AML-193 (cell line): ENCODE data around the gene TBC1D9B.

Experiments
- DNase-seq, 2 experiments: peaks; one replicate each; lab custom pipeline; 2025; lab: John Stamatoyannopoulos, UW

TBC1D9B gene

DNA sequence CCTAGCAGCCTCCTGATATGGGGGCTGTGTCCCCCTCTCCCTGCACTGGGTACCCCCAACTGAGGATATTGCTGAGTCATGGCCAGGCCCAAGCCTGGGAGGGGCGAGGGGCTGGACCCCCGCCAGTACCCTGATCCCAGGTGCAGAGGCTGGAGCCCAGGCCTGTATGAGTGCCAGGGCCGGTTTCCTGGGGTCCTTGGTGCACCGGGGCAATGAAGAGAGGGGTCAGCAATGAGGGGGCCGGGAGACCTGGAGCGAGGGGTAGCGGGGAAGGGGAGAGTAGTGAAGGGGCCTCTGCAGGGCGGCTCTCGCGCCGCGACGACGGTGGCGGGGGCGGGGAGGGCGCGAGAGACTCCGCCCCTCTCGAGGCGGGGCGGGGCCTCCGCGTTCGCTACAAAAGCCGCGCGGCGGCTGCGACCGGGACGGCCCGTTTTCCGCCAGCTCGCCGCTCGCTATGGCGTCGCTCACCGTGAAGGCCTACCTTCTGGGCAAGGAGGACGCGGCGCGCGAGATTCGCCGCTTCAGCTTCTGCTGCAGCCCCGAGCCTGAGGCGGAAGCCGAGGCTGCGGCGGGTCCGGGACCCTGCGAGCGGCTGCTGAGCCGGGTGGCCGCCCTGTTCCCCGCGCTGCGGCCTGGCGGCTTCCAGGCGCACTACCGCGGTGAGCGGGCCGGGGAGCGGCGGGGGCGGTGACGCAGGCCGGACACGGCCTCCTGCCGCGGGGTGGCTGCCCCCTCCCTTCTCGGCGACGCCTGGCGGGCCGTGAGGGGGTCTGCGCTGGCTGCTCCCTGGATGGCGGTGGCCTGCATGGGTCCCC is 87.0 kb downstream of the TBC1D9B start, which contains the start of gene SQSTM1:
Gene SQSTM1 (plus strand): TSS at position 423 of the 815 bp plus-strand sequence. CDS start 32 bp downstream, at position 455.
- peak; percentile 34 to 42 for DNase-seq

DNA sequence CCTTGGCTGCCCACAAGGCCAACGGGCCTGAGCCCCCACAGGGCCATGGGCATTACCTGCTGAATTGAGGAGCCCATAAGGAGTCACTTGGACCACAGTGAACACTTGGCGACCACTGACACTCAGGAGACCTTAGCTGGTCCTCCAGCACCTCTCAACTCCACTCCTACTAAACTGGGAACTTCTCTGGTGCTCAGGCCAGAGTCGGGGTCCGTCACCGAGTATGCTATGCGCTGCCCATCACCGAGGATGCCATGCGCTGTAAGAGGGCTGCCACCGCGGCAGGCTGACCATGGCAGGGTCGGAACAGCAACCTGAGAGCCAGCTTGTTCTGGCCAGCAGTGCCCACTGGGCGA is 87.6 kb downstream of the TBC1D9B start:
- no peak for DNase-seq

DNA sequence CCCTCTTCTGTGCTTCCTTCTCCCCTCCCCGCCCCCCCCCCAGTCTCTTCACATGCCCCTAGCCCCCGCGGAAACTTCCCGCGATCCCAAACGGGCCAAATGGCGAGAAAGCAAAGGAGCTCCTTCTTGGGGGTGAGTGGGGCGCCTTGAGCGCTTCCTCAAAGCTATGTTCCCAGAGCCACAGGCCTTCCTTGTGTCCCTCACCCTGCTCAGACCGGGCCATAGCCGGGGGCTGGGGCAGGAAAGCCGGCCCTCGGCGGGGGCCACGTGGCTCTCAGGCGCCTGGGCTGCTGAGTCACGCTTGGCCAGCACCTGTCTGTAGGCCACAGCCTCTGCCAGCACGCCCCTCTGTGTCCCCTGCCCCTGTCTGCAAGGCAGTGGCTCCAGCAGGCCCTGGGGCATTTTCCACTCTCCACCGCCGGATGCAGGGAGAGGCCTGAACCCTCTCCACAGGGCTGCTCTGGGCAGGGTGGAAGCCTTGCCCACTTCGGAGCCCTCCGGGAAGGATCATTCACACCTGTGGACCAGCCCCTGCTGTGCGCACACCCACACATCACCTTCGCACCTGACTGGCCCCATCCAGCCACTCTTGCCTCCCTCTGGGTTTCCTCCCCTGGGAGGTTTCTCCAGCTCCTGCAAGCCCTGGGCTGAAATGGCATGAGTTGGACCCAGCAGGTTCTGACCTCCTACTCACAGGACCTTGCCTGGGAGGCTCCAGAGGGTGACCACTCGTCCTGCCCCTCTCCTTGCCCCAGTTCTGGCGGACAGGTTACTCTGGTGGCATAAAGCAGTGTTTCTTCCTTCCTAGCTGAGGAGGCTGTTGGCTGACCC is 88.2 kb downstream of the TBC1D9B start:
- peak in 1 of 2 experiments; percentile 30 for DNase-seq

DNA sequence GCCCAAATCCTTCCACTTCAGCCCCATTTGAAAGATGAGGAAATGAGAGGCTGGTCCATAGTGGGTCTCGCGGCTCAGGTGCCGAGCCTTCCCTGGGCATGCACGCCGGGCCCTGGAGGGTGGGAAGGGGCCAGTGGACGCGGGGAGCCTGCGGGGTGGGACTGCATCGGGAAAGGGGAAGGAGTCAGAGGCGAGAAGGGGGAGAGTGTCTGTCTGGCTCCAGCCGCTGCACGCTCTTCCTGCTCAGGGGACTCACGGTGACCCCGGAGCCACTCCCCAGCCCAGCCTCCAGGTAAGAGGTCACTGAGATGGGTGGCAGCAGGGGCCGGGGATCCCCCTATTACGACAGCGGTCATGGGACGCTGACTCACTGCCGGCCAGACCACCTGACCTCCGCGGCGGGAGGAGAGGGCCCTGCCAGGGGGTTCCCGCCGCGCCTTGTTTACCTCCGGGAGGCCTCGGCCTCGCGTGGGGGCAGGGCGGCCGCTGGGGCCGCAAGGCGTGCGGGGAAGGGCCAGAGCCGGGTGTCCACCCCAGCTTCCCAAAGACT is 88.9 kb downstream of the TBC1D9B start:
- peak; percentile 77 to 86 for DNase-seq

DNA sequence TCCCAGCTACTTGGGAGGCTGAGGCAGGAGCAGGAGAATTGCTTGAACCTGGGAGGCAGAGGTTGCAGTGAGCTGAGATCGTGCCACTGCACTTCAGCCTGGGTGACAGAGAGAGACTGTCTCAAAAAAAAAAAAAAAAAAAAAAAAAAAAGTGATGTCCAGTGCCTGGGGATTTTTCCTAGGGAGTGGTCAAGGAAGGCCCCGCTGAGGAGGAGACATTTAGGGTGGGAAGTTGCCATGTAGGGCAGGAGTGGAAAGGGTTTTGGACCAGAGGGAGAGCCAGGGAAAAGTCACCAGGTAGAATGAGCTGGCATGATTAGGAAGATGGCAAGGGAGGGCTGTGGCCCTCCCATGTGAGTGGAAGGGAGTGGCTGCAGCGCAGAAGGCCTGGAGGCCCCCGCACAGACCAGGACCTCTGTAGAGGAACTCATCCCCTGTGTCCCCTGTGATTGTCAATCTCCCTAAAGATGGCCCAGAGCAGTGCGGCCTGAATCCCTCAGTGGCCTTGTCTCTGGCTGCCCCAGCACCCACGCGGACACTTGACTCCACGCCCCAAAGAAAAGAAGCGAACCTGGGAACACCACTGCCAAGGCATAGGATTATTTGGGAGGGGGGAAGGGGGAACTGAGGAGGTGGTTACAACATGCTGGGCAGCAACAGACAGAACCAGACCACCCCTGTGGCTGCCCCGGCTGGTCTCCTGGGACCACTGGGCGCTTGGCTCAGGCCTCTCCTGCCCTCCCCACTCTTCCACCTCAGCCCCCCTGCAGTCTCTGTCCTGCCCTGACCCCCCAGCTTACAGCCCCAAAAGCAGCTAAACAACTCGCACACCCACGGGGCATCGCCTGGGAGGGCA is 89.6 kb downstream of the TBC1D9B start:
- no peak for DNase-seq

DNA sequence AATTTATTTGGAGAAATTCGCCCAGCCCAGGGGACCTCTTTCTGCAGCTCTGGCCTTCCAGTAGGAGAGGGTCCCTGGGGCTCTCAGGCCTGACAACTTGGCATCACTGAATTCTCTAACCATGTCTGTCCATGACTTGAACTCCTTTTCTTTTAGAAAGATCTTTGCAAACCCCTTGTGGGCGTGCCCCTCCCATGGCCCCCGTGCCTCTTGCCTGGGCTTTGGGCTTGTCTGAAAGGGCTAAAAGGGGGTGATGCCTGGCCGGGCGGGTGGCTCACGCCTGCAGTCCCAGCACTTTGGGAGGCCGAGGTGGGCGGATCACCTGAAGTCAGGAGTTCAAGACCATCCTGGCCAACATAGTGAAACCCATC is 90.2 kb downstream of the TBC1D9B start:
- no peak for DNase-seq

DNA sequence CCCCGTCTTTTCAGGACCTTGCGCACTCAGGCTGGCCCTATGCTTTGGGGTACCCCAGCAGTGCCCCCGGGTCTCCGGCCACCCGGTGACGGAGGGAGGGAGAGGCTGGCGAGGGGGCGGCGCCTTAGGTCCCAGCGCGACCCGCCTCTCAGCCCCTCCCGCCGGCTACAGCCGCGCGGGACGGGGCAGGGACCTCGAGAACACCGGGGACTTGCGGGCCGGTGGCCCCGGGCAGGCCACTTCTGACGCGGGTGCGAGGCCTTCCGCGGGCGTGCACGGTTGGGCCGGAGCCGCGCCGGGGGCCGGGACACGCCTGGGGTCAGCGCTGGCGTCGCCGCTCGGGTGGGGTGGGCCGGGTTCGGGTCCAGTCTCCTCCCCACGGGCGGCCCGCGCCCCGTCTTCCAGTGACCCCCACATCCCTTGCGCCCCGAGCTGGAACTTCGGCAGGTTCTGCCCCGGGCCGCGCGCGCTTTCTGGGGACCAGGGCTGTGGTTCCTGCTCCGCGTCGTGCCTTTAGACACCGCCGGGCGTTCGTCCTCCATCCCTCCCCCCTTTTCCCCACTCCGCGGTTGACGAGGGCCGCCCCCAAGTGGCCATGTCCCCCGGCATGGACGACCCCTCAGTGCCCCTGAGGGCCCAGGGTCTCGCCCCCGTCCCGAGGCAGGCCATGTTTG is 90.8 kb downstream of the TBC1D9B start:
- DNase-seq, result no peak

DNA sequence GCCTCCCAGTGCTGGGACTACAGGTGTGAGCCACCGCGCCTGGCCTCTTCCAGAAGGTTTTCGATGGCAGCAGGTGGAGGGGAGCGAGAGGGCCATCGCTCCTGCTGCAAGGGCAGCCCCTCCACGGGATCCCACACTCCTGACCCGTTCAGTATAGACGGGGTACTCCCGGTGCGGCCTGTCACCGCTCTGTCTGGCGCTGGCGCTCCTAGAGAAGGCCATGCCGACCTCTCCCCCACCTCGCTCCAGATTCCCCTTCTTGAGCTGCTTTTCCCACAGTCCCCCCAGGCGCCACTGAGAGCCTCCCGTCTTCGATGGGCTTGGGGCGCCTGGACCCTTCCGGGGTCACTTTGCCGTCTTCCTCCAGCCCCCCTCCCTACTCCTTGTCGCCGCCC is 91.3 kb downstream of the TBC1D9B start:
- no peak for DNase-seq

DNA sequence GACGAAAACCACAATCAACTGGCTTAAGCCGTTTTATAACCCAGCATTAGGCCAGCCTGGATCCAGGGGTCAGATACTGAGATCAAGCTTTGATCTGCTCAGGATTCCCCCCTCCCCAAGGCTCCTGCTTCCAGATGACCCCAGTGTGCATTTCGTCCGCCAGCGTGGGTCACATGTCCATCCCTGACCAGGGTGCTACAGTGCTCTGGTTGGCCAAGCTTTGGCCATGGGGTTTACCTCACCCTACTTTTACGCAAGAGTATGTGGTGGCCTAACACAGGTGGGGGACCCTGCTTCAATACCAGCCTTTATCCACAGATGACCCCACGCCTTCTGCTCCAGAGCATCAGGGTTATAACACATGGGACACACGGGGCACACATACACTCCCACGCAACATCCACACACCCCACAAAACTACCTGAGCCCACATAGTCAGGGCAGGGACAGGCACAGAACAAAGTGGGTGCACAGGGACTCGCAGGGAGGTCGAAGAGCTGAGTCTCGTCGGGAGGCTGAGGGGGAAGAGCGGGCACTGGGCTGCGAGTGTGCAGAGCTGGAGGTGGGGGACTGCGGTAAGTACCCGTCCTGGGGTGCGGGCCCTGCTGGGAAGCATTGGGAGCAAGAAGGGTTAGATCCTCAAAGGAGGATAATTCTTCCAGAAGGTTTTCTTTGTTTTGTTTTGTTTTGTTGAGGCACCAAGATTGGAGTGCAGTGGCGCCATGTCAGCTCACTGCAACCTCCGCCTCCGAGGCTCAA is 92.0 kb downstream of the TBC1D9B start:
- no peak for DNase-seq

DNA sequence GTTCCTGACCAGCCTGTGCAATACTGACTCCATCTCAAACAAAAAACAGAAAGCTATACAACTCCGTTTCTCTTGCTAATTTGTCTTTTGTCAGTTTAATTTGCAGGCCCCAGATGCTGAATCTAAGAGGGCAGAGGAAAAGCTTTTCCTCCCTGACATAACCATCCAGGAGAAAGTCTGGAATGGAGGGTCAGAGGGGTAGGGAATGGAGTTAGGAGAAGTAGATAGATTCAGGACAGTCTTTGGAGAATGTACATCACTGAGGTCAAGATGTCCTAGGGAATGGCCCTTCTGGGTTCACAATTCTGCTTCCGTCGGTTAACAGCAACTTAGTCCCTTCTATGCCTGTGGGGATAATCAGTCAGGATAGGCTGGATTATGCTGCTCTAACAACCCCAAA is 93.6 kb downstream of the TBC1D9B start:
- DNase-seq, result no peak

DNA sequence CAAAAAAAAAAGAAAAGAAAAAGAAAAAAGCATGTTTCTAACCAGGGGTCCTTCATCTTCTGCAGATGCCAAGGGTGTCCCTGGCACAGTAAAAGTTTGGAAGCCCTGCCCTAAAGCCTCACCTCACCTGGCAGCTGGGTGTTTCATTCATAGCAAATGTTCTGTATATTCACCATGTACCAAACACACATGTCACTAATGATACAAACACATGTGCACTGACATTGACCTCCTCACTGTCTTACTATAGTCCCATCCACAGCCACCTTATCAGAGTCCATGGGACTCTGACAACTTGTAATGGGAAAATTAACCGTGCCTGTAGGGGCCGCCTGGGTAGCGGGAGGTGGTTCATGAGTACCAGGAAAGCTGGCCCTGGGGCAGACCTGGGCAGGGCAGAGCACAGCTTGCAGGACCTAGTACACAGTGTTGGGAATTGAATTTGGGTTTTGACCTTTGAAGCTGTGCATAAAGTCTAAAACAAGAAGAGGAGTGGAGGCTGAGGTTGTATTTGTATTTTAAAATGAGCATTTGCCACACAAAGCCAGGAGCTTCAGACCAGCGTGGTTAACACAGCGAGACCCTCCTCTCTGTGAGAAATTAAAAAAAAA is 94.6 kb downstream of the TBC1D9B start:
- no peak for DNase-seq

DNA sequence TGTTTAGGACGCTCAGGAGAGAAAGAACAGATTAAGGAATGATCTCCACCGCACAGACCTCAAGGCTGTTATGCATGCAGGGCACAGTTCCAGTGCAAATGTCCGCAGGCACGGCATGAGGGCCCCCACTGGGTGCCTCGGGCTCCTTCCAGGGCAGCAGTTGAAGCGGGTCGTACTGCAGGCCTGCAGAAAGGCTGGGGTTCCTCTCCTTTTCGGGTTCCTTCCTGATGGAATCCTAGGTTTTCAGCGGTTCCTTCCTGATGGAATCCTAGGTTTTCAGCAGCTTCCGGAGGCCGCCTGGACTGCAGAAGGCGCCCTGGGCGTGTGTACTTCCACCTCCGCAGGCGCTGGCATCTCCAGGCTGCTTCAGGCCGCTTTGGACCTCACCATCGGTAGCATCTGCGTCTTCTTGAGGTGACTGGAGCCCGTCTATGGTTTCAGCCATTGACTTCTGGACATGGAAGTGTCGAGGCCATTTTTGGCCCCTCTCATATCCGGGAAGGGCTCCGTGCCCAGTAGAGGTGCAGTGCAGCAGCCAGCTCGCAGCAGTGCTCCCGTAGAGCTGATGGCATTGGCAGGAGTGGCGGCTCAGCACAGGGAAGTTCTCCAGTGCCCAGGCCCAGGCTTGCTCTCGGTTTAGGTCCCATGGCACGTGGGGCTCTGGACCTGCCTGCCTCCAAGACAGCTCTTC is 95.4 kb downstream of the TBC1D9B start:
- DNase-seq, result no peak
